Prostate gland (tissue), 2 donors: ENCODE data around the gene CD63. TPM values are rescaled to one million over a fixed set of nuclear protein-coding genes. Genes with fewer than 3 reads are reported as not detected.

Experiments used
- DNase-seq: peaks from one replicate; pipeline ENCODE4 v3.0.0-alpha.2; 2019; ENCODE audit warnings: low spot score
- H3K27ac ChIP-seq, 2 donors: fragments of 200-600 bp; sonication (generic); 2 replicates each; pipeline ENCODE4 v1.5.1; 2017 to 2019
- H3K27me3 ChIP-seq: fragments of 200-600 bp; sonication (generic); replicated peaks from 2 replicates; pipeline ENCODE4 v1.5.1; 2019; ENCODE audit not compliant: insufficient read depth
- H3K36me3 ChIP-seq, 2 donors: fragments of 200-600 bp; sonication (generic); 1 replicate in 1 of 2; 2 replicates in 1 of 2; pipeline versions ENCODE4 v1.5.1 to v1.8.1; 2017 to 2019
- H3K4me1 ChIP-seq: fragments of 200-600 bp; sonication (generic); replicated peaks from 2 replicates; pipeline ENCODE4 v1.5.1; 2019
- H3K4me3 ChIP-seq, 2 donors: fragments of 200-600 bp; sonication (generic); 2 replicates each; pipeline ENCODE4 v1.5.1; 2017 to 2019
- H3K9me3 ChIP-seq: fragments of 200-600 bp; sonication (generic); 2 replicates; pipeline ENCODE4 v1.5.1; 2017
- POLR2A ChIP-seq: fragments of 450-650 bp; IDR thresholded peaks from one replicate; pipeline ENCODE4 v1.6.1; 2016; ENCODE audit warnings: antibody characterized with exemption, mild to moderate bottlenecking
- POLR2AphosphoS5 ChIP-seq: sonication (generic); formaldehyde crosslinking; IDR thresholded peaks from one replicate; pipeline ENCODE4 v1.6.1; 2017; ENCODE audit warnings: antibody characterized with exemption
- WGBS: methylation state at CpG from one replicate; pipeline ENCODE4 v1.1.5; 2018; 5-methylcytosine and 5-hydroxymethylcytosine counted together
- intact Hi-C: fragments of 100-400 bp; cut with DNase I; formaldehyde crosslinking; loops from one replicate; pipeline ENCODE4 v1.14.2; 2022
- total RNA-seq, 2 donors: library from RNA; depleted of rRNA; stranded (reverse); fragments of >200 nt; gene quantifications; one replicate each; pipeline ENCODE4 v1.1.0, GENCODE V29; 2016
- TF ChIP-seq, protein P1 (sequence below), 4 experiments: fragments of 200-600 bp in 2 of 4; fragments of 450-650 bp in 2 of 4; sonication (generic) in 2 of 4; IDR thresholded peaks; 1 replicate in 3 of 4; 2 replicates in 1 of 4; pipeline ENCODE4 v1.5.1; 2016 to 2019; ENCODE audit warnings: antibody characterized with exemption in 4 of 4, mild to moderate bottlenecking in 2 of 4, moderate library complexity in 2 of 4

CD63 gene
- total RNA-seq, 2 donors from 2014 or later: 485 to 585 TPM

- no peak overlapping the region for H3K4me3 ChIP-seq
- H3K9me3 ChIP-seq: no peaks in the 10 kb centered on the region
- H3K4me1 ChIP-seq: no peaks in the 10 kb centered on the region
- 94% methylated on average over 7 of the region's 7 CpGs for WGBS
- H3K27ac ChIP-seq: no peak overlapping the region
- H3K36me3 ChIP-seq: no peaks in the 10 kb centered on the region
- H3K27me3 ChIP-seq: peaks cover 2% of the 10 kb centered on the region
- DNase-seq: no peak
- no peak for TF ChIP-seq POLR2AphosphoS5
- intact Hi-C loops: no loop called here
Observed at GRCh38 chr12:55683676-55684075, 45.1 kb downstream of the CD63 start.

DNA sequence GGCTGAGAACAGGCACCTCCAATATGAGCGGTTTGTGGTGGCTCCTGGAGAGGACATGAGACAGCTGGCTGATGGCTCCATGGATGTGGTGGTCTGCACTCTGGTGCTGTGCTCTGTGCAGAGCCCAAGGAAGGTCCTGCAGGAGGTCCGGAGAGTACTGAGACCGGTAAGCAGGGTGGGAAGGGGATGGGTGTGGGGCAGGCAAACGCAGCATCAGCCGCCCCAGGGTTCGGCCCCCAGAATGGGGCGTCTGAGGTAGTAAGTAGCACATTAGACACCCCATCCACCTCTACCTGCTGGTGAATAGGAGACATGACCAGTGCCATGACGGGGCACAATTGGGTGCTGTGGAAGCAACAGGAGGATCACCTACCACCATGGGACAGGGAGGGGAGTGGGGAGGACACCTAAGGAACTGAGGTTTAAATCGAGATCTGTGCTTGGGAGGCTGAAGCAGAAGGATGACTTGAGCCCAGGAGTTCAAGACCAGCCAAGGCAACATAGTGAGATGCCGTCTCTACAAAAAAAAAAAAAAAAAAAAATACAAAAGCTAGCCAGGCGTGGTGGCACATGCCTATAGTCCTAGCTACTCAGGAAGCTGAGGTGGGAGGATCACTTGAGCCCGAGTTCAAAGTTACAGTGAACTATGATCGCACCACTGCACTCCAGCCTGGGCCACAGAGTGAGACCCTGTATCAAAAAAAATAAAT lies 46.6 kb downstream of the CD63 start:
- no peaks in the 10 kb centered on the region for H3K4me1 ChIP-seq
- TF ChIP-seq POLR2AphosphoS5: no peak
- TF ChIP-seq POLR2A: no peak
- TF ChIP-seq, protein P1, sequence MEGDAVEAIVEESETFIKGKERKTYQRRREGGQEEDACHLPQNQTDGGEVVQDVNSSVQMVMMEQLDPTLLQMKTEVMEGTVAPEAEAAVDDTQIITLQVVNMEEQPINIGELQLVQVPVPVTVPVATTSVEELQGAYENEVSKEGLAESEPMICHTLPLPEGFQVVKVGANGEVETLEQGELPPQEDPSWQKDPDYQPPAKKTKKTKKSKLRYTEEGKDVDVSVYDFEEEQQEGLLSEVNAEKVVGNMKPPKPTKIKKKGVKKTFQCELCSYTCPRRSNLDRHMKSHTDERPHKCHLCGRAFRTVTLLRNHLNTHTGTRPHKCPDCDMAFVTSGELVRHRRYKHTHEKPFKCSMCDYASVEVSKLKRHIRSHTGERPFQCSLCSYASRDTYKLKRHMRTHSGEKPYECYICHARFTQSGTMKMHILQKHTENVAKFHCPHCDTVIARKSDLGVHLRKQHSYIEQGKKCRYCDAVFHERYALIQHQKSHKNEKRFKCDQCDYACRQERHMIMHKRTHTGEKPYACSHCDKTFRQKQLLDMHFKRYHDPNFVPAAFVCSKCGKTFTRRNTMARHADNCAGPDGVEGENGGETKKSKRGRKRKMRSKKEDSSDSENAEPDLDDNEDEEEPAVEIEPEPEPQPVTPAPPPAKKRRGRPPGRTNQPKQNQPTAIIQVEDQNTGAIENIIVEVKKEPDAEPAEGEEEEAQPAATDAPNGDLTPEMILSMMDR (IDR thresholded peaks at IDR 0.05): no peak
- H3K36me3 ChIP-seq: no peaks in the 10 kb centered on the region
- H3K27me3 ChIP-seq: peaks cover 2% of the 10 kb centered on the region
- H3K9me3 ChIP-seq: no peaks in the 10 kb centered on the region
- WGBS: 83% methylated on average over 13 of the region's 13 CpGs
- no peak overlapping the region for H3K4me3 ChIP-seq
- no peak for DNase-seq
- intact Hi-C loops: no loop called here
- no peak overlapping the region for H3K27ac ChIP-seq

DNA sequence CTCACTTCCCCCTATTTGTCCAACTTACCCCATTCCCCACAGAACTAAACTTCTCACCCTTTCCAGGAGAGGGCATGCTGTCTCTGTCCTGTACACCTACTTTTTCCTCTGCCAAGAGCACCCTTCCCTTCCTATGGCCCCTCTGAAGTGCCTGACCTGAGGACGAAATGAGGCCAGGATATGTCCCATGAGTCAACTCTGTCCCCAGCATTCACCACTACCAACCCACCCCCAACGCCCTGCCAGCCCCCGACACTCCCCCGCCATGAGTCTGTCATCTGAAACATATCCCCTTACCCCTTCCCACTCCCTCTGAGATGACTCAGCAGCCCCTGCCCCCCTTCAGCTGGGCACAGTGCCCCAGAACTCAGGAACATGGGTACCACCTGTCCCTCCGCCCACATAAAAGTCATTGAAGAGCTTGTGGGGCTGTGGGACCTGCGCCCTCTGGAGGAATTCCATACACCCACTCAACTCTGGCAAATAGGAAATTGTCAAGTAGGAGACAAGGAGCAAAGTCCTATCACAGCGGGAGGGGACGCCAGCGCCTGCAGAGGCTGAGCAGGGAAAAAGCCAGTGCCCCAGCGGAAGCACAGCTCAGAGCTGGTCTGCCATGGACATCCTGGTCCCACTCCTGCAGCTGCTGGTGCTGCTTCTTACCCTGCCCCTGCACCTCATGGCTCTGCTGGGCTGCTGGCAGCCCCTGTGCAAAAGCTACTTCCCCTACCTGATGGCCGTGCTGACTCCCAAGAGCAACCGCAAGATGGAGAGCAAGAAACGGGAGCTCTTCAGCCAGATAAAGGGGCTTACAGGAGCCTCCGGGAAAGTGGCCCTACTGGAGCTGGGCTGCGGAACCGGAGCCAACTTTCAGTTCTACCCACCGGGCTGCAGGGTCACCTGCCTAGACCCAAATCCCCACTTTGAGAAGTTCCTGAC lies 47.4 kb downstream of the CD63 start:
- intact Hi-C loops: no loop called here
- WGBS: 16% methylated on average over 17 of the region's 17 CpGs
- TF ChIP-seq POLR2AphosphoS5 (no peak), POLR2A (no peak)
- TF ChIP-seq, protein P1 (IDR thresholded peaks at IDR 0.05): peak in 2 of 4 experiments; percentile 3 to 27
- no peaks in the 10 kb centered on the region for H3K9me3 ChIP-seq
- H3K36me3 ChIP-seq: no peaks in the 10 kb centered on the region
- H3K27me3 ChIP-seq: peaks cover 2% of the 10 kb centered on the region
- H3K4me3 ChIP-seq: no peak overlapping the region
- no peak overlapping the region for H3K27ac ChIP-seq
- DNase-seq: no peak
- H3K4me1 ChIP-seq: no peaks in the 10 kb centered on the region

DNA sequence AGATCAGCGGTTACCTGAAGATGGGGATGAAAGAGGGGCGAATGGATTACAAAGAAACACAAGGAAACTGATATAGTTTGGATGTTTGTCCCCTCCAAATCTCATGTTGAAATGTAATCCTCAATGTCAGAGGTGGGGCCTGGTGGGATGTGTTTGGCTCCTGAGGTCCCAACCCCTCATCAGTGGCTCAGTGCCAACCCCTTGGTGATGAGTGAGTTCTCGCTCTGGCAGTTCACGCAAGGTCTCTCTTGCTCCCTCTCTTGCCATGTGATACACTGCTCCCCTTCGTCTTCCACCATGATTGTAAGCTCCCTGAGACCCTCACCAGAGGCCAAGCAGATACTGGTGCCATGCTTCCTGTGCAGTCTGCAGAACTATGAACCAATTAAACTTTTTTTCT lies 49.1 kb downstream of the CD63 start:
- no peaks in the 10 kb centered on the region for H3K27me3 ChIP-seq
- no peak overlapping the region for H3K4me3 ChIP-seq
- no peaks in the 10 kb centered on the region for H3K9me3 ChIP-seq
- no peaks in the 10 kb centered on the region for H3K36me3 ChIP-seq
- TF ChIP-seq POLR2A: no peak
- no peak for TF ChIP-seq POLR2AphosphoS5
- TF ChIP-seq, protein P1 (IDR thresholded peaks at IDR 0.05): no peak
- no peaks in the 10 kb centered on the region for H3K4me1 ChIP-seq
- WGBS: 89% methylated on average over 5 of the region's 5 CpGs
- intact Hi-C loops: loop anchor here (1.0 kb wide), 1 partner anchor 42 kb away; no protein-coding TSS in a partner anchor
- H3K27ac ChIP-seq: no peak overlapping the region
- DNase-seq: no peak

- Histone ChIP-seq H3K27ac (no peak overlapping the region), H3K4me1 (no peaks in the 10 kb centered on the region), H3K27me3 (no peaks in the 10 kb centered on the region), H3K36me3 (no peaks in the 10 kb centered on the region), H3K4me3 (no peak overlapping the region), H3K9me3 (no peaks in the 10 kb centered on the region)
- no peak for DNase-seq
- intact Hi-C loops: no loop called here
- 71% methylated on average over 6 of the region's 6 CpGs for WGBS
- no peak for TF ChIP-seq POLR2A
- no peak for TF ChIP-seq POLR2AphosphoS5
- TF ChIP-seq, protein P1 (IDR thresholded peaks at IDR 0.05): no peak
Observed at GRCh38 chr12:55676707-55677106, 52.1 kb downstream of the CD63 start.
